HG03558 (cell line): Measurements from ENCODE around the gene JTB.
"Not testable (repeated sequence)": the region's sequence is repeated elsewhere in the genome, so short reads cannot be mapped to it uniquely, and the experiment has no call there.

ENCODE experiments used
- ATAC-seq: cut with Tn5 transposase; IDR thresholded peaks from one replicate; pipeline ENCODE4 v1.9.1; 2021; ENCODE audit warnings: moderate number of reproducible peaks; ENCODE audit not compliant: unreplicated experiment; ENCODE audit errors: extremely low read depth

Gene JTB

DNA sequence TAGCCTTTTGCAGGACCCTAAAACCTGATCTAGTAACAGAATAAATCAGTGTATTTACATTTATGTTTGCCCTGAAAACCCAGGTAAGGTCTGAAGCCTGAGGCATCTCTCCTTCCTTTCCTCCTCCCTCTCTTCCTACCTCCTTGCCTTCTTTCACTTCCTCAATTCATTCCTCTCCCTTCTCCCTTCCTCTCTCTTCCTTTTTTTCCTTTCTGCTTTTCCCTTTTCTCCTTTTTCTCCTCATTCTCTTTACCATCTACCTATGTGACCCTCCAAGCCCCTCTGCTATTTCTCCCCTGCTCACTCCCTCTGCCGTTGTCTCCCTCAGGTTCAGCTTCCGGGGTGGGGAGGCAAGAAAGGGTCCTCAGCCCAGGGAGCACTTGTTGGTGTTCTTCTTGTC is 4.3 kb upstream of the JTB start:
- ATAC-seq = not testable (repeated sequence)

DNA sequence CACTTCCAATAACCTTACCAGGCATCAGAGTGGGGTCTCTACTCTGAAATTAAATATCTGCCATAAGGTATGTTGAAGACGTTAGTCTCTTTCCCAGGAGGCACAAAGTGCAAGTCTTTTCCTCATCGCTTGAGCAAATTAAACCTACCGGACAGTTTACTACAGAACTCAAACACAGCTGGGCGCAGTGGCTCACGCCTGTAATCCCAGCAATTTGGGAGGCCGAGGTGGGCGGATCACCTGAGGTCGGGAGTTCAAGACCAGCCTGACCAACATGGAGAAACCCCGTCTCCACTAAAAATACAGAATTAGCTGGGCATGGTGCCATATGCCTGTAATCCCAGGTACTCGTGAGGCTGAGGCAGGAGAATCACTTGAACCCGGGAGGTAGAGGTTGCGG is 1.6 kb upstream of the JTB start:
- ATAC-seq = not testable (repeated sequence)

DNA sequence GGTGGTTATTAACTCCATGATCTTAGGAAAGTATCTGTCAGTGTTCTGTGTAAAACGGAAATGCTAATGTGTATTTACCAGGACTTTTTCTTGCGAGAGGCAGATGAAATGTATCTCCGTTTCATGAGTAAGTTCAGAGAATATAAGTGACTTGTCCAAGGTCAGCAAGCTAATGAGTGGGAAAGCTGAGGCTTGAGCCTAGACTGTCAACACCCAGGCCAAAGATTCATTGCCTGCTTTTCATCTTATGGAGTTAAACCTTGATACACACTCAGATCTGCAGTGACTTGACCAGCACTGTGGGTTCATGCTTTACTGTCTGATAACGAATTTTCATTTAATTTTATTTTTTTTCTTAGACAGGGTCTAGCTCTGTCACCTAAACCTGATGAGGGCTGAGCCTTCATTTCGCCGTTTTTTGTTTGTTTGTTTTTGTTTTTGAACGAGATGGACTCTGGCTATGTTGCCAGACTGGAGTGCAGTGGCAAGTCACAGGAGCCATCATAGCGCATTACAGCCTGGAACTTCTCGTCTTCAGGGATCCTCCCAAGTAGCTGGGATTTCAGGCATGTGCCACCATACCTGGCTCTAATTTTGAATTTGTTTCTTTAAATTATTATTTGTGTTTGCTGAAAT is 918 bp upstream of the JTB start:
- ATAC-seq = no peak

DNA sequence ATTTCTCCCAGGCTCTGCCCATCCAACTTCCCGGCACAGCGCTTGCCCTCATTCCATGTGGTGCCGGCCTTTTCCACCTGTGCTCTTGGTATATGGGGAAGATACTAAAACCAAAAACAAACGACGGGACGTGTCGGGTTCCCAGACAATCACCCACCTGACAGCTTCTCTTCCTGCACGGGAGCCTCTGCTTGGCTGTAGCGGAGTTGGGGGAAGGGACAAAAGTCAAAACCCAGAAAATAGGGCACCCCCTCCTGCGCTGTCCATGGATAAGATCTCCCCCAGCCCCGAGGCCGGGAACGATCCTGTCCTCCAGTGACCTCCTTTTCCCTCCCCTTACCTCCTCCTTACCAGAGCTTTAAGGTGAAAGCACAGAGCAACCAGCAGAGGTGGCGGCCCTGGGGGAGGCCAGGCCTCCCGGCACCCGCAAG is 640 bp downstream of the JTB start:
- no peak for ATAC-seq

DNA sequence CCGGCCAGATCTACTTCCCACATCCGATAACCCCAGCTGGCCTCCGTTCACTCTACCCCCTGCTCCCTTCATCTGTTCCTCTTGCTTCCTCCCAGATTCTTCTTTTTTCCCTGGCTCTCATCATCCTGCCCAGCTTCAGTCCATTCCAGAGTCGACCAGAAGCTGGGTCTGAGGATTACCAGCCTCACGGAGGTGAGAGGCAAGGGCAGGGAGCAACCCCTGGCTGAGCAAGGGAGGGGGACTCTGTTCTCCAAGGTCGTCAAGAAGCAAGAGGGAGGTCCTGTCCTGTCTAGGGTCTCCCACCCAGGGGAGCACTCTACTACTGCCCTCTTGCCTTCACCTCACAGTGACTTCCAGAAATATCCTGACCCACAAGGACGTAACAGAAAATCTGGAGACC is 3.9 kb downstream of the JTB start:
- ATAC-seq = no peak

DNA sequence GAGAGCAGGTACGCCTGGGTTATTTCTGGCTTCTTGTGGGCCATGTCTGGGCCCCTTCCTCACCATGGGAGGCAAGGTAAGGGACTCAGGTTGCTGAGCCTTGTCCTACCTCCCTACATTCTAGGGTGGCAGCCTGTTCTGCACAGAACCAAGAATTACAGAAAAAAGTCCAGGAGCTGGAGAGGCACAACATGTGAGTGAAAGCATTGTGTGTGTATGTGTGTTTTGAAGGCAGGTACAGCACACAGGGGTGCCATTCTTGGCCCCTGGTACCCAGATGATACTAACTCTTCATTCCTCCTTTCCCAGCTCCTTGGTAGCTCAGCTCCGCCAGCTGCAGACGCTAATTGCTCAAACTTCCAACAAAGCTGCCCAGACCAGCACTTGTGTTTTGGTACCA is 4.4 kb downstream of the JTB start:
- ATAC-seq = no peak

DNA sequence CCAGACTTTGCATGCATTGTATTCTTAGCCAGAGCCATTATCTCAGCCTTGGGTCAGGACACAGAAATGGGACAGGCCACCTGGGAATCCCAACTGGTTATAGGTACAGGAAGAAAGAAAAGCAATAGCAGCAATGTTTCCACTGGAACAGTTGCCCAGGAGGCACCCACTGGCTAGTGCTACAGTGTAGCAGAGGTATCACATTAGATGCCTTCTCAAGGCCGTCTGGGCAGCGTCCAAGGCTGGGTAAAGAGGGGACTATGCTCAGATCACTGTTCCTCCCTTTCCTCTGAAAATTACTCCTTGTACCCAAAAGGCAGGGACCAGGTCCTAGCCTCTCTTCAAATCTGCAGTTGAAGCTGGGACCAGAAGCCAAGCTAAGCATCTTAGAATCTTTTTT is 7.1 kb downstream of the JTB start:
- no peak for ATAC-seq

DNA sequence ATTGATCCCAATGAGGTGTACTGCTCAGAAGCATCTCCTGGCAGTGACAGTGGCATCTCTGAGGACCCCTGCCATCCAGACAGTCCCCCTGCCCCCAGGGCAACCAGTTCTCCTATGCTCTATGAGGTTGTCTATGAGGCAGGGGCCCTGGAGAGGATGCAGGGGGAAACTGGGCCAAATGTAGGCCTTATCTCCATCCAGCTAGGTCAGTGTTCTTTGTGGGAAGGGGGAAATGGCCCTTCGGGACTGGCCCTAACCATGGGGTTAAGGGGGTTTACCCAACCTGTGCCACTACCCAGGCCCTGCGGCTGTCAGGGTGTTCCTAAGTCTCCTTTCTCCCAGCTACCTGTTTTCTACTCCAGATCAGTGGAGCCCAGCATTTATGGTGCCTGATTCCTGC is 8.5 kb downstream of the JTB start:
- ATAC-seq = no peak

DNA sequence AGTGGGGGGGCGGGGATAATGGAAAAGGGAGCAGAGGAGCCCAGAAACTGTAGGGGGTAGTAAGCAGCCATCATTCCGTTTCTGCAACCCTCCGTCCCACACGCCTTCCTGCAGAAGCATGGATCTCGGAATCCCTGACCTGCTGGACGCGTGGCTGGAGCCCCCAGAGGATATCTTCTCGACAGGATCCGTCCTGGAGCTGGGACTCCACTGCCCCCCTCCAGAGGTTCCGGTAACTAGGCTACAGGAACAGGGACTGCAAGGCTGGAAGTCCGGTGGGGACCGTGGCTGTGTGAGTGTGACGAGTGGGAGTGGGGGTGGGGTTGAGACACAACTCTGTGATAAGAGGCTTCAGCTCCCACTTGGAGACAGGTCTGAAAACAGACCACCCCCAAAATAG is 9.1 kb downstream of the JTB start:
- no peak for ATAC-seq

DNA sequence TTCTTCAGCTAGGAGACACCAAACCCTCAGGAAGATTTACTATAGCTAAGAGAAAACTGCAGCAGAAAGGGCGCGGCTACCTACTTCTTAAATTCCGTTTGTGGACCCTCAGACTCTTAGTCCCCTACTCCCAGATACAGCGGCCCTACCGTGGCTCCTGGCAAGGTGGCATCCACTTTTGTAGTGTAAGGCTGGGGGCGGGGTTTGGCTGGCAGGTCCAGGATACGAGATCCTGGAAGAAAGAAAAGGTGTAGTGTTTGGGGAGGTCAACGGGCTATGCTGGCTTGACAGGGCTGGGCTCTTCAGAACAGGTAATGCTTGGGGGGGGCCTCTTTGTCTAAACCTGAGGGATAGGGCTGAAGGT is 9.5 kb downstream of the JTB start:
- ATAC-seq = no peak

DNA sequence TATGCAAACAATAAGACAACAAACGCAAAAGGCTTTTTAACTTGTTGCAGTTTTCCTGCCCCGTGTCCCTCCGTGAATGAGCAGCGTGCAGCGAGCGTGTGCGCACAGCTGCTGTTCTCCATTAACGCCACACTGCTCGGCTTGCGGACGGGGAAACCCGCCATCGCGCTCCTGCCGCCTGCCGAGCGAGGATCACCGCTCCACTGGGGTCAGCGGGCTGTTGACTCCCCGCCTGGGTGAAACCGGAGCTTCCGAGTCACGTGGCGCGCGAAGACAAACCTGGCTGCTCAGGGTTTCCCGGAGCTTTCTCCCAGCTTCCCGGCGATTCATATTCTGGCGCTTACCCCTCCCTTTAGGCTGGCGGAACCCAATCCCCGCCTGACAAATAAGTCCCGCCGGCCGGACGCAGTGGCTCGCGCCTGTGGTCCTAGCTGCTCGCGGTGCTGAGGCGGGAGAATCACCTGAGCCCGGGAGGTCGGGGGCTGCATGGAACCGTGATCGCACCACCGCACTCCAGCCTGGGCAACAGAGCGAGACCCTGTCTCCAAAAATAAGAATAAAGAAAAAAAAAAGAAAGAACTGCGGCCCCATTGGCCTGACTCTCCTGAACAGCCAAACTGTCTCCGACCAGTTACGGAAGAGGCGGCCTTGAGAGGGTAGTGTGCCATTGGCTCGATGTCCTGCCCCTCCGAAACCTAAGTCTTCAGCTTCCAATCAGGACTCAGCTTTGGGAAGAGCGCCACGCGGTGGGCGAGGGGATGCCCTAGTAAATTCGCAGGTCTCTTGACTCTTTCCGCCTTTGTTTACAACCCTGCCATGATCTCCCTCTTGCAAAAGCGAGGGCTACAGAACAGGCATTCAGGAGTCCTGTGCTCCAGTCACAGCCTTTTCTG is 10.1 kb downstream of the JTB start, which contains the start of gene CREB3L4:
TSS of gene CREB3L4 (plus strand) at position 796 of the 893 bp plus-strand sequence. CDS start 624 bp downstream, outside the sequence.
- peak; percentile 61 for ATAC-seq

DNA sequence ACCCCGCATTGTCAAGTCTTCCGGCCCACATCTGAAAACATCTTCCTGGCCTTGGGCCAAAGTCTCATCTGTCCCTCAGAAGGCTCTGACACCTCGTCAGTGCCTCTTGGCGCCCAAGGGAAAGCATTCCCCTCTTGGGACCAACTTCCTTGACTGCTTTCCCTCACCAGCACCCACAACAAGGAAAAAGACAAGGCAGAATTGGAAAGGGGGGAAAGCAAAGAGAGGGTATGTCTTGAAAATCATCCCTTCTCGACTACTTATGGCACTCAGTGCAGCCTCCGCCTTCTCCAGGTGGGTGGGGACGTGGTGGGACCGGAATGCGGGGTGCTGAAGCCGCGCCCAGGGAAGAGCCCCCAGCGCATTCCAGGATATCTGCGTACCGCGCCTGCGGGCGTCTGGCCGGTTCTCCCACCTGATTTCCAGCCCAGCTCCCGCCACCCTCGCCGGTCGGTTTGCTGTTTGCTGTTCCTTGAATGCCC is 13.6 kb downstream of the JTB start:
- no peak for ATAC-seq

DNA sequence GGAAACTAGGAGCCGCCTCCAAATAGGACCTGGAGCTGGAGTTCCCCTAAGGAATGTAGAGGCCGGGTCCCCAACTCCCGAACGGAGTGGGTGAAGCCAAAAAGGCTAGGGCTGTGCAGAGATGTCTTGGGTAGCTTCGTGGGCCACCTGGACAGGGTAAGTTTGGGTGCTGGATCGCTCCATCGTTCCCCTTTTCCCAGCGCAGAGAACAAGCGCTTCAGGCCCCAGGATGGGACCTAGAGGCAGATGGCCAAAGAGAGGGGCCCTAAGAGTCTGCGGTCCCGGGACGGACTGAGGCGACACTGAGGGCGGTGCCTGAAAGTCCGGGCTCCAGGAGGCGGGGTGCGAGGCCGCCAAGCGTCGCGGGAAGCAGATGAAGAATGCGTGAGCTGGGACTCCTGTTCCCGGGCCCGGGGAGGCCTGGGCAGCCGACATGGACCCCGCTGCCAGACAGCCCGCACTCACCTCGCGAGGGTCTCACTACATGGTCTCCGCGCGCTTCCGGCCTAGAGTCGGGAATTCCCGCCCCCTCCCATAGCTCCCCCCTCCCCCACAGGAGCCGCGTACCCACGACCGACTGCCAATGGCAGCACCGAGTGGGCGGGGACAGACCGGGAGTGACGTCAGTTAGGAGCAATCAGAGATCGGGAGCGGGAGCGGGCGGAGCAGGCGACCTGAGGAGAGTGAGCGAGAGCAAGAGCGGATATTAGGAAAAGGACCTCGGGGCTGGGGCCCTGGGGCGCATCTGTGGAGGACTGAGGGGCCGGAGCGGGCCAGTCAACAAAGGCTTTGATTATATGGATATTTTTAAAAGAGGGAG is 14.2 kb downstream of the JTB start, which contains the start of gene SLC39A1:
TSS of gene SLC39A1 (minus strand) at position 508 of the 820 bp plus-strand sequence. CDS start 822 bp downstream, outside the sequence.
- ATAC-seq = no peak

DNA sequence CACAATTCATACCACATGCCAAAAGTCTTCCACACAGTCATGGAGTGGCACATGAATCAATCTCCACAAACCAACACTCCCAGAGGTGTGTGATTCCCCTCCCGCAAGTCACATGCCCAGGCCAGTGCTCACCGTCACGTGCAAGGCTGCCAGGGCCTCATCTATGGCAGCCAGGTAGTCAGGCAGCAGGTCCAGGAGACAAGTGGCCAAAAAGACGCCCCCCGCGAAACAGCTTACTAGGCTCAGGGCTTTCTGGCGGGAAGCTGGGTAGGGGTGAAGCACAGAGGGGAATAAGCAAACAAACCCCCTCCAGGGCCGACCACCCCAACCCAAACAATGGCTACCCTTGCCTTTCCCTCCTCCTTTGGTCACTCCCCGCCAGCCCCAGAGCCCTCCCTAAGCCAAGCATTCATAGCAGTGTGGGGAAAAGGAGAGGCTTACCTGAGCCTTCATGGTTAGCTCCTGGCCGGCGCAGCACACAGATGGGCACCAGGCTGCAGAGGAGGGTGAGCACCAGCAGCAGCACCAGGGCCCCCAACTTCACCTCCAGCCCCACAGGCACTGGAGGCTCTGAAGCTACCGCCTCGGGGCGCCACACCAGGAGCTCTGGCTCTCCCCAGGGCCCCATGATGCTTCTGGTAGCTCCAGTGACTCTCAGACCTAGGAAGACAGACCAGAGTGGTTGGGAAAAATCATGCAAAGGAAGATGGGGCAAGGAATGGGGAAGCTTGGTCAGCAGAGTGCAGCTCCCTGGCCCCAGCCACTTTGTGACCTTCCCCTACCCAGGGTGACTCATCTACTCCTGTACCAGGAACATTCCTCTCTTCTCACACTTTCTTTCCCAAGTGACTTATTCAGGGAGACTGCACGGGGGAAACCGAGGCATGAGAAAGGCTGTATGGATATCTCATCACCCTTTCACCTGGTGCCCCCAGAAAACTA is 15.1 kb downstream of the JTB start:
- no peak for ATAC-seq

DNA sequence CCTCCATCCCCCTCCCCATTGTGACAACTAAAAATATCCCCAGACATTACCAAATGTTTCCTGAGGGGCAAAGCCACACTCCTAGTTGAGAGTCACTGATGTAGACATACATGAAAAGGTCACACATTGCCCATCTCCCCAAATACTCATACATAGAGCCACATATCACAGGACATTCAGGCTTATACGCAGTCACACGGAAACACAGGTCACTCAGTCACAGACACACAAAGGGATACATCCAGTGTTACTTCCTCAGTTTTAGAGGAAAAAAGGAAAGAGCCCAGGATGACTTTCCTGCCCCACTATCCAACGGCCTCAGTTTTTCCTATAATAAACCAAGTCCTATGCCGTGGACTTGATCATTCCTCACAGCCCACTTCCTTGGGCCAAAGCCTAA is 16.1 kb downstream of the JTB start:
- no peak for ATAC-seq

DNA sequence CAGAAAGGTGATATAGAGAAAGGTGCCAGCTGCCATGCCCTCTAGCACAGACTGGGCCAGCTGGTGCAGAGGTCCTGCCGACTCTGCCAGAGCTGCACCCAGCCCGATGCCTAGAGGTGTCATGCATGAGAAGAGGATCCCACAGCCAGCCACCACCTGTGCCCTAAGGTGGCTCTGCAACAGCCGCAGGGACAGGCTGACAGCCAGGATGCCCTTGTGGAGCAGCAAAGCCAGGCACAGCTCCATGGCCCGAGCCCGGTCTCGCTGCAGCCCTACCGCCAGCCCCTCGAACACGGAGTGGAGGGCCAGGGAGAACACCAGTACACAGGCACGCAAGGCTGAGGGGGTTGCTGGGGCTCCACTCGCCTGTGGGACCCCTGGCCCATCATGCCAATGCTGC is 17.3 kb downstream of the JTB start:
- no peak for ATAC-seq

DNA sequence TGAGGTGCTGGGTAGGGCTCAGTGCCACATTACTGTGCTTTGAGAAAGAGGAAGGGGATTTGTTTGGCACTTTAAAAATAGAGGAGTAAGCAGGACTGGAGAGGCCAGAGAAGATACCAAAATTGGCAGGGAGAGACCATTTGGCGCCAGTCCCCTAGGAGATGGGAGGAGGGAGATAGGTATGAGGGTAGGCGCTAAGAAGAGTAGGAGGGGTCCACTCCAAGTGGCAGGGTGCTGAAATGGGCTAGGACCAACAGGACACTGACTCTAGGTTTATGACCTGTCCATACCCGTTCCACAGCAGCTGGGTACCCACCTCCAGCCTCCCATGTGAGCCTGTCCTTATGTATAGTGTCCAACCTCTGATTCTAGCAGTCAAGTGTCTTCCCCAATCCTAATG is 18.0 kb downstream of the JTB start:
- no peak for ATAC-seq

DNA sequence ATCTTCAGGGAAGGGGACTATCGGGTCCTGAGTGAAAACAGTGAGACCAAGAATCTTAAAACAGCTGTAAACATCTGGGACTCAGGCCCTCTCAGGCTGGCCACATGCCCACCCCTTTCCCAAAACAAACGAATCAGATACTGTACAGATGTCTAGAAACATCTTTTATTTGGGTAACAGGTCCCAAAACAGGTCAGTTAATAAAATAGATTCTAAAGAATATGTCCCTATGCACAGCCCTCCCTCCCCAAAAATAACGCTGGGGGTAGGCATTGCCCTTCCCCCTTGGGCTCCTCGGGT is 18.6 kb downstream of the JTB start:
- no peak for ATAC-seq

DNA sequence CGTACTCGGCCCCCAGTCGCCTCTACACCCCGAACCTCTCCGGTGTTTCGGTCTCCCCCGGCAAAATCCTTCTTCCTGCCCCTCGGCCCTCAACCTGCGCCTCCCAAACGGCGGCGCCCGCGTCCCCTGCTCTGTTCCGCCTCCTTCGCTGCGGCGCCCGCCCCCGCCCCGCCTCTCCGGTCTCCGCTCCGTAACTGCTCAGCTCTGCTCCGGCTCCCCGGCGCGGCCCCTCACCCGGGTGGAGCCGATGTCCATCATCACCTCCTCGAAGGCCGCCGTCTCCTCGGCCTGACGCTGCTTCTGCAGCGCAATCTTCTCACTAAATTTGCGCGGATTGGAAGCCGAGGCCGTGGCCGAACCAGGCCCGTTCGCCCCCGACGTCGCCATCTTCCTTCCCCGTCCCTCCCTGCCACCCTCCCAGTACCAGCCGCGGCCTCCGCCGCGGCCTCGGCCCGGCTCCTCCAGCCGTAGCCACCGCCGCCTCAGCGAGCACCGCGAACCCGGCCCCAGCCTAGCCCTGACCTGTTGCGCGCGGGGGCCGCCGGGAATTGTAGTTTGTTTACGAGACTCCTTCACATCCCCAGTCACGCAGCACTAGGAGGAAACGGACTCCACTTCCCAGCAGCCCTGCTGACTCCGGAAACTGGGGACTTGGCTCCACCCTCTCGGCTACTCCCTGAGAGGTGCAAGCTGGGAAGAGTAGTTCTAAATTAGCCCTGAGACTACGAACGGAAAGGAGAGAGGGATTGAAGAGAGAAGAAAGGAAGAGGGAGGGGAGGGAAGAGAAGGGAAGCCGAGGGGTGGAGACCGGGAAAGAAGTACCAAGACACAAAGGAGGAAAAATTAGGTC is 19.1 kb downstream of the JTB start, which contains the start of gene CRTC2:
TSS of gene CRTC2 (minus strand) at position 502 of the 850 bp plus-strand sequence. CDS start at position 387, 115 bp downstream.
- peak; percentile 37 for ATAC-seq
